ENCODE results near the gene REEP6.

Gene REEP6

GRCh38 chr19:1457892-1458291 is 33.1 kb upstream of the REEP6 start:
- TF ChIP-seq FOXM1 (IDR thresholded peaks at IDR 0.05; ENCODE audit: borderline replicate concordance, low read depth): no peak
- TF ChIP-seq EP300 (IDR thresholded peaks at IDR 0.05; ENCODE audit: borderline replicate concordance): no peak
- TF ChIP-seq CEBPB (IDR thresholded peaks at IDR 0.05): no peak
- no peak for TF ChIP-seq YY1 (IDR thresholded peaks at IDR 0.05; ENCODE audit: low read depth)
- TF ChIP-seq EGR1 (IDR thresholded peaks at IDR 0.05): no peak
- TF ChIP-seq TEAD4 (IDR thresholded peaks at IDR 0.05): no peak

GRCh38 chr19:1459479-1459878 is 31.5 kb upstream of the REEP6 start:
- TF ChIP-seq MAX (IDR thresholded peaks at IDR 0.05) (no peak), YY1 (IDR thresholded peaks at IDR 0.05; ENCODE audit: low read depth) (no peak), EGR1 (IDR thresholded peaks at IDR 0.05) (no peak), RAD21 (IDR thresholded peaks at IDR 0.05; ENCODE audit: low read depth) (no peak), USF1 (IDR thresholded peaks at IDR 0.05) (no peak), REST (IDR thresholded peaks at IDR 0.05; ENCODE audit: low read depth) (no peak), CEBPB (IDR thresholded peaks at IDR 0.05) (no peak), ZBTB7A (IDR thresholded peaks at IDR 0.05; ENCODE audit: low read depth) (no peak), TCF12 (IDR thresholded peaks at IDR 0.05; ENCODE audit: low read depth) (no peak)

- TF ChIP-seq FOXM1 (IDR thresholded peaks at IDR 0.05; ENCODE audit: borderline replicate concordance, low read depth): no peak
These were observed 30.7 kb upstream of the REEP6 start for GRCh38 chr19:1460033-1460995.

- TF ChIP-seq MAX (IDR thresholded peaks at IDR 0.05): no peak
- TF ChIP-seq TEAD4 (IDR thresholded peaks at IDR 0.05): no peak
- no peak for TF ChIP-seq USF1 (IDR thresholded peaks at IDR 0.05)
- no peak for TF ChIP-seq ZBTB7A (IDR thresholded peaks at IDR 0.05; ENCODE audit: low read depth)
- no peak for TF ChIP-seq YY1 (IDR thresholded peaks at IDR 0.05; ENCODE audit: low read depth)
These were observed 29.1 kb upstream of the REEP6 start for GRCh38 chr19:1461862-1462261.

- TF ChIP-seq RAD21 (IDR thresholded peaks at IDR 0.05; ENCODE audit: low read depth): peak; percentile 44; the same call in 1 of the 2 replicates
- TF ChIP-seq CREB1 (IDR thresholded peaks at IDR 0.05; ENCODE audit: low read depth): no peak
- peak; percentile 66 for TF ChIP-seq MAX (IDR thresholded peaks at IDR 0.05)
These were observed 25.6 kb upstream of the REEP6 start for GRCh38 chr19:1465191-1466016.

- no peak for TF ChIP-seq TEAD4 (IDR thresholded peaks at IDR 0.05)
- no peak for TF ChIP-seq TCF12 (IDR thresholded peaks at IDR 0.05; ENCODE audit: low read depth)
- TF ChIP-seq EGR1 (IDR thresholded peaks at IDR 0.05): no peak
- TF ChIP-seq NFIC (IDR thresholded peaks at IDR 0.05): no peak
- no peak for TF ChIP-seq CREB1 (IDR thresholded peaks at IDR 0.05; ENCODE audit: low read depth)
- TF ChIP-seq EP300 (IDR thresholded peaks at IDR 0.05; ENCODE audit: borderline replicate concordance): no peak
- TF ChIP-seq RAD21 (IDR thresholded peaks at IDR 0.05; ENCODE audit: low read depth): no peak
- TF ChIP-seq REST (IDR thresholded peaks at IDR 0.05; ENCODE audit: low read depth): no peak
These were observed 24.9 kb upstream of the REEP6 start for GRCh38 chr19:1466018-1466460.
